Measurements from ENCODE around the gene AGR3. TPM values are rescaled to one million over a fixed set of nuclear protein-coding genes. Genes with fewer than 3 reads are reported as not detected.
A peak's percentile ranks its signal among the peaks of the same experiment; 100 is the strongest.

AGR3 gene
- total and polyA plus RNA-seq, 8 donors, result 14.2 to 74.0 (median 24.2) TPM; not detected in 3

- Histone ChIP-seq H3K4me1 (peaks cover 0 to 15% (median 12%) of the 10 kb centered on the region in 4 donors), H3K27ac (no peak overlapping the region), H3K27me3 (no peaks in the 10 kb centered on the region), H3K9me3 (no peaks in the 10 kb centered on the region), H3K4me3 (no peak overlapping the region), H3K36me3 (no peaks in the 10 kb centered on the region)
- 74 to 90% (median 83%) methylated on average over 1 of the region's 1 CpG for WGBS, 5 donors
- TF ChIP-seq EP300 (IDR thresholded peaks at IDR 0.05) (no peak), POLR2A (IDR thresholded peaks at IDR 0.05) (no peak), POLR2AphosphoS5 (IDR thresholded peaks at IDR 0.05) (no peak)
- TF ChIP-seq, protein P1, sequence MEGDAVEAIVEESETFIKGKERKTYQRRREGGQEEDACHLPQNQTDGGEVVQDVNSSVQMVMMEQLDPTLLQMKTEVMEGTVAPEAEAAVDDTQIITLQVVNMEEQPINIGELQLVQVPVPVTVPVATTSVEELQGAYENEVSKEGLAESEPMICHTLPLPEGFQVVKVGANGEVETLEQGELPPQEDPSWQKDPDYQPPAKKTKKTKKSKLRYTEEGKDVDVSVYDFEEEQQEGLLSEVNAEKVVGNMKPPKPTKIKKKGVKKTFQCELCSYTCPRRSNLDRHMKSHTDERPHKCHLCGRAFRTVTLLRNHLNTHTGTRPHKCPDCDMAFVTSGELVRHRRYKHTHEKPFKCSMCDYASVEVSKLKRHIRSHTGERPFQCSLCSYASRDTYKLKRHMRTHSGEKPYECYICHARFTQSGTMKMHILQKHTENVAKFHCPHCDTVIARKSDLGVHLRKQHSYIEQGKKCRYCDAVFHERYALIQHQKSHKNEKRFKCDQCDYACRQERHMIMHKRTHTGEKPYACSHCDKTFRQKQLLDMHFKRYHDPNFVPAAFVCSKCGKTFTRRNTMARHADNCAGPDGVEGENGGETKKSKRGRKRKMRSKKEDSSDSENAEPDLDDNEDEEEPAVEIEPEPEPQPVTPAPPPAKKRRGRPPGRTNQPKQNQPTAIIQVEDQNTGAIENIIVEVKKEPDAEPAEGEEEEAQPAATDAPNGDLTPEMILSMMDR (IDR thresholded peaks at IDR 0.05), result no peak
- intact Hi-C loops (cut with DNase I; ENCODE audit: low total_unique reads), result no loop called here
- DNase-seq, result peak in 1 of 2 donors; percentile 29
Observed at GRCh38 chr7:16916105-16916639, 34.4 kb upstream of the AGR3 start.

DNA sequence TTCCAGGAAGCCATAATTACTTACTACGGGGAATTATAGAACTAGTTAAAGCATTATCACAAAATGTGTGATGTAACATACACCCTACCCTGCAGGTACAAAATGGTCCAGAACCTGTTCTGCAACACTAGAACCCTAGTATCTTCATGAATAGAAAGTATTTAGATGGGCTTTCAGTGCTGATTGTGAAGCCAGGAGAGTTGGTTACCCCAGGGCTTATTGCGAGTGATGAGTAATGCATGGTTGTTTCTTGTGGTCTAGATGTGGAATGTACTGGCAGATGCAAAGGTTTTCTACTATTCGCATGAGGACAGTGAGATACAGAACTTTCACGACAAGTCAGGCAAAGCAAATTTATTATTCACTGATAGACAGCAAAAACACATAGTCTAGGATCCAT, 33.6 kb upstream of the AGR3 start:
- Histone ChIP-seq H3K9me3 (no peaks in the 10 kb centered on the region), H3K27ac (no peak overlapping the region), H3K4me3 (no peak overlapping the region), H3K36me3 (no peaks in the 10 kb centered on the region), H3K27me3 (no peaks in the 10 kb centered on the region), H3K4me1 (peaks cover 0 to 12% (median 6%) of the 10 kb centered on the region in 4 donors)
- intact Hi-C loops (cut with DNase I; ENCODE audit: low total_unique reads), result no loop called here
- WGBS, 5 donors, result 71 to 85% (median 79%) methylated on average over 4 of the region's 4 CpGs
- TF ChIP-seq POLR2A (IDR thresholded peaks at IDR 0.05) (no peak), POLR2AphosphoS5 (IDR thresholded peaks at IDR 0.05) (no peak), EP300 (IDR thresholded peaks at IDR 0.05) (no peak)
- TF ChIP-seq, protein P1 (IDR thresholded peaks at IDR 0.05), result no peak
- DNase-seq, result no peak

DNA sequence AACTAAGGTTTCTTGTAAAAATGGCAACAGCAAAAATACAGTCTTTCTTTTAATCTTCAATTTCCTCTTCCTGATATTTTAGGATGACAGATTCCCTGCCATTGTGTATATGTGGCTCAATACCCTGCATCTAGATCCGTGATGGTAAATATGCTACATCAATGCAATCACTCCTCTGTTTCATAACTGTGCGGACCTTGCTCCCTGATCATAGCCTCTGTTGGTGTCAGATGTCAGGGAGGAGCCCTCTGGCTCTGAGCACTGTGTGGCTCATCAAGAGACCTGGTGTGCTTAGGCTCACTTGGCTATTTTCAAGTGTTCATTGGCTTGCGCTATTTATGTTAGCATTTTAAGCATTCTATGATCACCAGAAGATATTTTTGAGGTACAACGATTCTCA, 33.0 kb upstream of the AGR3 start:
- TF ChIP-seq POLR2A (IDR thresholded peaks at IDR 0.05), result no peak
- no peak for TF ChIP-seq EP300 (IDR thresholded peaks at IDR 0.05)
- TF ChIP-seq, protein P1 (IDR thresholded peaks at IDR 0.05), result no peak
- TF ChIP-seq POLR2AphosphoS5 (IDR thresholded peaks at IDR 0.05), result no peak
- DNase-seq, result no peak
- no peaks in the 10 kb centered on the region for H3K9me3 ChIP-seq
- no peak overlapping the region for H3K27ac ChIP-seq
- peaks cover 0 to 12% (median 6%) of the 10 kb centered on the region in 4 donors for H3K4me1 ChIP-seq
- intact Hi-C loops (cut with DNase I; ENCODE audit: low total_unique reads), result no loop called here
- no peaks in the 10 kb centered on the region for H3K27me3 ChIP-seq
- no peaks in the 10 kb centered on the region for H3K36me3 ChIP-seq
- H3K4me3 ChIP-seq, result no peak overlapping the region
- 79 to 95% (median 87%) methylated on average over 4 of the region's 4 CpGs for WGBS, 5 donors

- Histone ChIP-seq H3K4me1 (peaks cover 0 to 12% (median 6%) of the 10 kb centered on the region in 4 donors), H3K36me3 (no peaks in the 10 kb centered on the region), H3K4me3 (no peak overlapping the region), H3K27ac (no peak overlapping the region), H3K9me3 (no peaks in the 10 kb centered on the region), H3K27me3 (no peaks in the 10 kb centered on the region)
- TF ChIP-seq, protein P1 (IDR thresholded peaks at IDR 0.05), result no peak
- no peak for TF ChIP-seq EP300 (IDR thresholded peaks at IDR 0.05)
- intact Hi-C loops (cut with DNase I; ENCODE audit: low total_unique reads), result no loop called here
- WGBS, 5 donors, result 87 to 94% (median 90%) methylated on average over 5 of the region's 5 CpGs
- no peak for DNase-seq
Observed at GRCh38 chr7:16913643-16914042, 31.9 kb upstream of the AGR3 start.

Data from stomach (tissue), 9 donors.